Stimulated activated CD4-positive, alpha-beta T cell treated with anti-CD3 and anti-CD28 coated beads, Interleukin-1b, Interleukin-23, amount 100 ng/mL, for 24 hours (primary cell): ENCODE measurements around the gene OXCT1.
"Not testable (repeated sequence)": the region's sequence is repeated elsewhere in the genome, so short reads cannot be mapped to it uniquely, and the experiment has no call there.

ENCODE experiments used
- DNase-seq, 4 experiments: peaks; one replicate each; pipeline ENCODE4 v3.0.0-alpha.2; 2020; ENCODE audit warnings: low read depth in 4 of 4, low spot score in 1 of 4

Gene OXCT1

DNA sequence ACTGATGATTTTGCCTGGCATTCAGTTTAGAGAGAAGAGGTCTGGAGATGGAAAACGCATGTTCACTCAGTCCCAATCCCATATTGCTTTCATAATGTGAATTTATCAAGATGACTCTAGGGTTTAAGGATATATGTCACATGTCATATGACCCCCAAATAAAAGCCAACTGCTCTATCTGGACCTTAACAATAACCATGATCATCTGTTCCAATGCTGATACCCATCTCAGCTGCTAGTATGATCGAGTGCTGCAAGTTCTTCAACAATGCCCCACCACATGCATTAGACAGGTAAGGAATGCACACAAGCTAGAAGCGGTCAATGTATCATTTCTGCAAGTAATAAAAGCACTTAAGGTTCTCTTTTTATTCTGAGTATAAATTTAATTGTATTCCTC lies 91.8 kb downstream of the OXCT1 start:
- no peak for DNase-seq

DNA sequence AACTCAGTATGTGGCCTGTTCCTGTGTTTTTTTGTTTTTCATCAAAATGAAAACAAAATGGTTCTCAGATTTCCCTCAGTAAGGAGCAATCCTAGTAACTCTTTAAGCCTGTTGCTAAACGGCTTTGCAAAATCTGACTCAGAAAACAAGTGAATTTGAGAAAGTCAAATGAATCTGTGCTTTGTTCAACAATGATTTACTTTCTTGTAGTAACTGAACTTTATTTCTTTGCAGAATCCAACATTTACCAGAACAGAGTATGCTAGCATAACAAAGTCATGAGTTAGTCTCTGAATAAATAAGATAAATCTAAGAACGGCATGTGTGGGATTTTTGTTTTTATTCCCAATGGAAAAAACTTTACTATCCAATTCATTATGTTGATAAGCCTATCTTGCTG lies 93.8 kb downstream of the OXCT1 start:
- no peak for DNase-seq

DNA sequence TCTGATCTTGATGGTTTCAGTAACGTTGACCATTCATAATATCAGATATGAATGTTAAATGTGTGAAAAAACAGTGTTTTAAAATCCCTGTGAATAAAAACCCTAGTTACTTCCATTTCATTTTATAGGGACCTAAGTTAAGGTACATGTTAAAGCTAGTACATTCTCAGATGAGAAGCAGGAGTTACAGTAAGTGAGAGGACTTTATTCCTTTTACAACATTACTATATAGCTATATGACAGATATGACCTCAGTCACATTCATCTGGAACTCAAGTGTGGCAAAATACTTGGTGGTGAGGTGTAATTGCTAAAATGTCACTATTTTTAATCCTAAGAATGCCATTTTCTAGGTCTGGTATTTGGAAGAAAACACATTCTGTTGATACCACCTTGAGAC lies 96.4 kb downstream of the OXCT1 start:
- DNase-seq, result no peak

DNA sequence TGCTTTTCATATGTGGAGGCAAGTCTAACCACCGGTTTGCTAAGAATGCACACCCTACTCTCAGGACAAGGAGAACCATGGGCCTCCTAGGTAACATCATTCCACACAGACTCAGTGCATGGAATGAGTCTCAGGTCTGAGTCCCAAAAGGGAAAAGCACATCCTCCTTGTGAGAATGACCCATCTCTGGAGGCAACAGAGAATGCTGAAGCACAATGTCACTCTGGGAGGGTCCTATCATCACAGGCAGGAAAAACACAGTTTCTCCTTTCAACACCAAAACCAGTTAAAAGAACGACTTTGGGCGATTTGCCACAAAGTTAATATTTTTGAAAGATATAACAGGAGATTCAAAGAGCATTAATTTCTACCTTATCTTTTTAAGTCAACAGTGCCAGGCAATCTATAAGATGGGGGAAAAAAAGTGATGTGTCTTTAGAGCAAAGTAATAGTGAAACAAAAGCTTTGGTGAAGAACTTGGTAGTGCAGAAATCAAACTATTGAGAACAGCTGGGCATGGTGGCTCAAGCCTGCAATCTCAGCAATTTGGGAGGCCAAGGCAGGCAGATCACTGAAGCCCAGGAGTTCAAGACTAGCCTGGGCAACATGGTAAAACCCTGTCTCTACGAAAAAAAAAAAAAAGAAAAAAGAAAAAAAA lies 97.3 kb downstream of the OXCT1 start:
- DNase-seq, result no peak

DNA sequence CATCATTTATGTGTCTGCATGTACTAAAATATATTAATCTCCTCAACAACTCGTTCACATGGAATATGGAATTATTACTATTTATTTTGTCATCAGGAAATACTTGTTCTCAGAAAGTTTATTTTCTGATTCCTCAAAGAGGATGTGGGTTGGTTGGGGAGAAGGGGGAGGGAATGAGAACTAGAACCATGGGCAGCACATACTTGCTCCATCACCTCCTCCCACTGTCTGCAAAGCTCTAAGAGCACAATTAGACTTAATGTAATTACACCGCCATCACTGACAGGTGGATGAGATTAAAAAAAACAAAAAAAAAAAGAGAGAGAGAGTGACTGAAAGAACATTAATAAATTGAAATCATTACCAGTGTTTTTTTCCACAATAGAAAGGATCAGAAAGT lies 98.2 kb downstream of the OXCT1 start:
- DNase-seq, result no peak

DNA sequence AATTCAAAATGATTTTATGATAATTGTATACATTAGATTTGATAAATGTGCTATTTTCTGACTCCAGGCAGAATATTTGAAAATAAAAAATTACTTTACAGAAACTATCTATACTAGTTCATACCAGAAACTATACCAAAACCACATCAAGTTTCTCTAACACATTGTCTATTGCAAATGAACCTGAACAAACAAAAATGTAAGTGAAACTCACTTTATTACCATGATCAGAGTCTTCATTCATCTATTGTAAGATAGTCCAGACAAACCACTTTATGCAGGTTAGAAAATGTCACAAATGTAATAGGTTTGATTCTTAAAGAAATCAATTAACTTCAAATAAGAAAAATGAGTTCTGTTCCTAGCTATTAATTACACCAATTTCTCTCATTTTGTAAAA lies 99.4 kb downstream of the OXCT1 start:
- no peak for DNase-seq

DNA sequence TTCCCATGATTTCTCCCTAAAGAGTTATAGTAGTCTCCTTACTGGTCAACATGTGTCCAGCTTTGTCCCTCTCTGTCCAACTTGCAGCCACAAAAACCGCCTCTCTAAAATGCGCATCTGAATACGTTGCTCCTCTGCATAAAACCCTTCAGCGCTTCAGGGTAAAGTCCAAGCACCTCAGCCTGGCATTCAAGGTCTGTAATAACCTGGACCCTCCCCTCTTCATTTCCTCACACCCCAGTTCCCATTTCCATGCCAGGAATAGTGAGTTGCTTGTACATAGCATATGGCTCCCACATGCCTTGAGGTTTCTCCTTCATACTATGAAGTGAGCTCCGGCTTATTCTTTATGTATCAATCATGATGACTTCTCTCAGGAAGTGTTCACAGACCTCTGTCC lies 101.5 kb downstream of the OXCT1 start:
- no peak for DNase-seq

DNA sequence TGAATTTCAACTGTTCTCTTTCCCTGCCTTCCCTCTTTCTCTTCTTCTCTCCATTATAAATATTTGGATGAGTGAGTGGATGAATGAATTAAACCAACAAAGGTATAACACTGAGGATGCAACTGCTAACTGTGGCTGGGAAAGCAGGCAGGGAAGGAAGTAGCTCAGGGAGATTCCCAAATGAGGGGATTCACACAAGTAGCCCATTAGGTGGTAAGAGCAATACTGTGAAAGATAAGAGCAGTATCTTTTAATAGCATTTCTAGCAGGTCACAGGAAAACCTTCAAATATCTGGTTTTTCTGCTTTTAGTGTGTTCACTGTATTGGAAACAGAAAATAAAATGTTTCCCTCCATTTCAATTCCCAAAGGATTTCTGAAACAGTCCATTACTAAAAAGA lies 105.6 kb downstream of the OXCT1 start:
- no peak for DNase-seq

DNA sequence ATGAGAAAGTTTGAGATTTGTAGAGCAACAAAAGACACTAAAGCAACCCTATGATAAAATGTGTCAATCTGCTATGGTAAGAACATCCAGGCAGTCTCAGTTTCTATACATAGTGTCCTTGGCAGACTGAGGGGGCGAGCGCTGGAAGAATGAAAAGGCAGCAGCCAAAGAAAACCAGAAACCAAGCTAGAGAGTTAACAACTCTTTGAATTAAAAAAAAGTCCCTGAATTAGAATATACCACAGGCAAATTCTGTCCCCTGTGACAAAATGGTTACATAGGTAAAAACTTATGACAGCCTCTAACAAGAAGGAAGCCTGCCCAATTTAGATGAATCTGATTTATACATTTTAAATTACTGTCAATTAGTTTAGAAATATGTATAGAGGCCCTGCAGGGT lies 106.7 kb downstream of the OXCT1 start:
- no peak for DNase-seq

DNA sequence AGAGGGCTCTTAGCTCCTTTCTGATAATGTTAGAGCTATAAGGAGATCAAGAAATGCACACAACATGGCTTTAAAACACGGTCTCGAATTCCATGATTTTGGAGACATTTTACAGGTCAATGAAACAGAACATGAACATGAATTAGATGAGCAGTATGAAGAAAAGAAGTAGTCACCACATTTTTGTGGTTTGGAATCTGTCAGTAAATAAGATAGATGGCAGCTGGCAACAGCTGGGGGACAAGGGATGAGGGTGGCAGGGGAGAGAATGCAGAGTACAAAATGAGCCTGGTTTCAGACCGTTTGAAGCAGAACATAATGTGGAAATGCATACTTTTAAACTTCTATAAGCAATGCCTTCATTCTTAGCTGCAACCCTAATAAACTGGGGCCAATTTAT lies 107.1 kb downstream of the OXCT1 start:
- no peak for DNase-seq

DNA sequence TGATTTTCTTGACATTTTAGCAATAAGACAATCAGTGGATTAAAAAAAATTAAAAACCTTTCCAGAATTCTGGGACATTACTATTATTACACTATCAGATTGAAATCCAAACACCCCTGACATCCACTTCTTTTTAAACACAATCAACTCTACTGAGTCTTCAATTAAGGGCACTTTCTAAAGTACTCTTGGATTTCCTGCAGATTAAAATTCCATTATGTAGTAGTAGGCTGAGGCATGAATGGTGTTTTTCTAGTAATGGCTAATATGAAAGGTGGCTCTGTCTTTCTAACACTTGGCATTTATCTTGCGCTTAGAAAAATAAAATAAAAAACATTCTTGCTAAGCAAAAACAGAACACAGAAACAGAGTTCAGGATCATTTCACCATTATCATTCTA lies 107.8 kb downstream of the OXCT1 start:
- DNase-seq, result no peak

DNA sequence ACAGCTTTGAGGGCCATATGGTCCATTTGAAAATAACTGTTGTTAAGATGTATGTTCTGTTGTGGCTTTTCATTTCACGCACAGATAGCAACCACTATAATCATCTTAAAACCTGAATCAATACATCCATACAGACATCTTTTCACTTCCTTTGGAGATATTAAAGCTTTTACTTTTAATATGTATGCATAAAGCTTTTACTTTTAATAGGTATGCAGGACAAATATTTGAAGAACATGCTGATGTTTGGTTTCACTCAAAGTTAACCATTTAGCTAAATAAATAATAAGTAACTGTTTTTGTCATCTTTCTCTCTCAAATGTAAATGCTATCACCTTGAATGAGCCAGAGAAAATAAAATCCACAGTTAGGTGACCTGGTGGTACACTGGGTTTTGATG lies 108.6 kb downstream of the OXCT1 start:
- no peak for DNase-seq

DNA sequence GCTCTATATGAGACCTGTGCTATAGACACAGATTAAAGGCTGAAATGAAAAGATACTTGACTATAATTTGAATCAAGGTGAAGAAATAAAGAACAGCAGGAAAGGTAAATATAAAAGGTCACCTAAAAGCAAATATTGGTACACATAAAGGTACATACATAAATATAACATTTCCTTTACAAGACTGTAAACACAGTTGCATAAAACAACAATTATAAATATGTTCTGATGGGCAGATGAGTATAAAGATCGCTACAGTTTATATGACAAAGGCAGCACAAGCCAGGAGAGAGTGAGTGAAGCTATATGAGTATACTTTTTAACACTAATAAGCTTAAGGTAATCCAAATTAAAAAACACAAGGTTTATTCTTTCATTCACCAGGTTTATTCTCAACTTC lies 114.5 kb downstream of the OXCT1 start:
- DNase-seq, result no peak

DNA sequence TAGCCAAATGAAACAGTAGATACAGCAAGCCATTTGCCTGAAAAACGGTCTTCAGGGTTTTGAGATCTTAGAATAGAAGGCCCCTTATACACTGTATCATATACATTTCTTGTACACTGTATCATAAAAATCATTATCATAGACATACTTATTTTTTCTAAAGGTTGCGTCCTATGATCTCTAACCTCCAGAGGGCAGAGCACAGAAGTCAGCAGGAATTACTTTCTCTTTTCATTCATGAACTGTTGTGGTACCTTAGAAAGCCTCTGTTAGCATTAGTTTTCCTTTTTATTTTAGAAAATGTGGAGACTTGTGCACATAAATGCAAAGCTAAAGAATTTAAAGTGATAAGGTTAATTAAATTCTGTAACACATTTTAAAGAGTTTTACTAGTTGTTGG lies 115.4 kb downstream of the OXCT1 start:
- no peak for DNase-seq

DNA sequence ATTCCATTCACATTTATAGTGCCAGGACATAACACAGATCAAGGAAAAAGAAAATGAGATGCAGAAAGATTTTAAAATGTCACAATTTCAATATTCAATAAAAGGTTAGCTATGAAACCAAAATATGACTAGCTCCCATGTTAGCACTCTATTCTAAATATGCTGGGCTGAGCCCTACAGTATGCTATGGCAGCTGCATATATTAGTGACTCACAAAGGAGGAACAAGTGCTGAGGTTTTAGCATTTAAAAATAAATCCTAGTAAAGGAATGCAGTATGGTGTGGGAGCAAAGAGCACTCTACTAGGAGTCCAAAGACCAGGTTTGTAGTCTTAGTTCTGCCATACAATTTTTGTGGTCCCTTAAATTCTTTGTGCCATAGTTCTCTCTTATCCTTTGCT lies 118.4 kb downstream of the OXCT1 start:
- DNase-seq, result no peak

DNA sequence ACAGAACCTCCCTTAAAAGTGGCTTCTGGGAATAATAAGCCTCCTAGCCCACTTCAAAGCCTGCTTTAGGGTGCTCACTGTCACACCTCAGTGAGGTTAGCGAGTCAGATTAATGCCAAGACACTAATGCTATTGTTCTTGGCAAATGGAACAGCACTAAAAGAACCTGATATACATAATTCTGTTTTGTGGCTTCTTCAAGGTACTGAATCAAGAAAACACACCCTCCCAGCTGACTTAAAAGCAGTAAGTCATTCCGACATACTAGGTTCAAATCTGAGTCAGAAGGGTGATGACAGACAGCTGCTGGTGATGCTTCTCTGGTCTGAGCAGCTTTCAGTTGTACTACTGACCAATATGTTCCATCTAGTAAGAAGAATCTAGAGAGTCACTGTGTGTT lies 121.6 kb downstream of the OXCT1 start:
- DNase-seq, result peak in 1 of 4 experiments; percentile 28

DNA sequence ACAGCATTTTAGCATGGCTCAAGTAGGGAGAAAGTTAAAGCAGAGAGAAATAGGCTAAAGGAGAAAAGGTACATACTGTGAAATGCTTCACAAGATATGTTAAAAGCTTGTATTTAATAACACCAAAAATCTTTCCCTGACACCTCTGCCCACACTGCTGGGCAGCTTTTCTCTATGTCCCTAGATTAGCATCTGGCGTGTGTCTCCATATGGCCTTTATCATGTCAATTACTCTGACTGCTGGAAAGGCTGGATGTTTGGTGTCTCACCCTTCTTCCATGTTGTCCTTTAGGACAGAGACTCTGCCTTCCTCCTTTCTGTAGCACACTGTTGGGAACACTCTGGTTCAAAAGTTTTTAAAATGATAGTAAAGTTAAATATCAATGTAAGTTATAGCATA lies 122.5 kb downstream of the OXCT1 start:
- no peak for DNase-seq

DNA sequence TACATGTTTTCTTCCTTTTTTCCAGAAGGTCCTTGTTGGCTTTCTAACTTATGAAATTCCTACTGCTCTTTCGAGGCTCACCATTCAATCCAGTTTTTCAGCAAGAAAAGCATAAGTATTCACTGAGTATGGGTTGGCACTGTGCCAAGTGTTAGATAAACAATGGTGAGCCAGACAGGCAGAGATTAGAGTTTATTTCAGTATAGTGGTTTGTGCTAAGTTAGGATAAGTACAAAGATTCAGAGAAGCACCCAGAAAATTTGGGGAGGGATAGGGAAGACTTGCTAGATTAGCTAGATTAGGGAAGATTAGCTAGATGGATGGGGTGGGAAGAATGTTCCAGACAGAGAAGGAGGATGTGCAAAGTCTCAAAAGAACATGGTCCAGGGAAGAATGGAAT lies 122.9 kb downstream of the OXCT1 start:
- no peak for DNase-seq

DNA sequence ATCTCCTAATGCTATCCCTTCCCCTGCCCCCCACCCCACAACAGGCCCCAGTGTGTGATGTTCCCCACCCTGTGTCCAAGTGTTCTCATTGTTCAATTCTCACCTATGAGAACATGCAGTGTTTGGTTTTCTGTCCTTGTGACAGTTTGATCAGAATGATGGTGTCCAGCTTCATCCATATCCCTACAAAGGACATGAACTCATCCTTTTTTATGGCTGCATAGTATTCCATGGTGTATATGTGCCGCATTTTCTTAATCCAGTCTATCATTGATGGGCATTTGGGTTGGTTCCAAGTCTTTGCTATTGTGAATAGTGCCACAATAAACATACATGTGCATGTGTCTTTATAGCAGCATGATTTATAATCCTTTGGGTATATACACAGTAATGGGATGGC lies 127.6 kb downstream of the OXCT1 start:
- not testable (repeated sequence) for DNase-seq

DNA sequence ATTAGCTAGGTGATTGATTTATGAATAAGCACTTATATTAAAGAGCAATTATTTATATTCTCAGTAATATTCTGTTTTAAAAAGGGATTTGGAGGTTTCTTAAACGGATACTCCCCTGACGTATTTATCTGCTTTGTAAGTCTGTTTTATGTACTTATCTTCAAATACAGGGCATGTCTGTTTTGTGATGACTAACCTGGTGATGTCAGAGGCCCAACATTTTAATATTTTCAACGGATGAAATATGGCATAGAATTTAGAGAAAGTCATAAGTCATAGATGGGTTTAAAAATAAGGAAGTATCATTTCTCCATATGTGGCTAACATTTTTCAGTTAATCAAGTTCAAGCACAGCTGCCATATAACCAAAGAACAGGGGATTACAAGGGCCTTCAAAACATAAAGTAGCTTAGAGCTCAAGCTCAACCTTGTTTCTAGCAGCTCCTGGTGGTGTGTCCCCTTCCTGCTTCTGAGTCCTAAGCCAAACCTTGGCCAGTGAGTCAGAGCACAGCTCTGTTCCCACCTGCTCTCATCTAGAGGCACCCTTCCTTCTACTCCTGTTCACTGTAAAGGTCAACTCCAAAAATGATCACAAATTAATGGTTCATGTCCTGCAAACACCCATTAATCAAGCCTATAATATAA lies 131.4 kb downstream of the OXCT1 start:
- no peak for DNase-seq

DNA sequence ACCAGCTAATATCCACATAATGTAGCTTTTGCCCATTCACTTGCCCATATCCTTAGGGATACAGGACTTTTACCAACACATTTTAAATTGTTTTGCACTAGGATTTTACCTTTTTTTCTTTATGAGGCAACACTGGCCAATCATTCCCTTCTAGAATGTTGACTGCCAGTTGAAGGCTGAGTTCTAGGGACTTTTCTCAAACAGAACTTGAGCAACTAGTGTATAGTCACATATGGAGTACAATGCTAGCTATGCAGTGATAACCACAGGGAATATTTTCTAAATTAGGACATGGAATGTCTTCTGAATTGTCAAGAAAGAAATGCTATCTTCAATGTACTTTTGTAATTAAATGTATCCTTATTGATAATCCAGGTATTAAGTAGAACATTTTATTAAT lies 133.6 kb downstream of the OXCT1 start:
- DNase-seq, result no peak

DNA sequence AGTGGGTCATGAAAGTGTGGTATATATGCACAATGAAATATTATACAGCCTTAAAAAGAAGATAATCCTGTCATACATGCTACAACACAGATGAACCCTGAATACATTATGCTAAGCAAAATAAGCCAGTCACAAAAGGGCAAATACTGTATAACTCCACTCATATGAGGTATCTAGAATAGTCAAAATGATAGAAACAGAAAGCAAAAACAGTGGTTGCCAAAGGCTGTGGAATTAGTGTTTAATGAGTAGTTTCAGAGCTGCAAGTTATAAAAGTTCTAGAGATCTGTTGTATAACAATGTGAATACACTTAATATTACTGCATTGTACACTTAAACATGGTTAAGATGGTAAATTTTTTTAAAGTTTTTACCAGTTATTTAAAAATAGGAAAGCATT lies 135.0 kb downstream of the OXCT1 start:
- DNase-seq, result no peak

DNA sequence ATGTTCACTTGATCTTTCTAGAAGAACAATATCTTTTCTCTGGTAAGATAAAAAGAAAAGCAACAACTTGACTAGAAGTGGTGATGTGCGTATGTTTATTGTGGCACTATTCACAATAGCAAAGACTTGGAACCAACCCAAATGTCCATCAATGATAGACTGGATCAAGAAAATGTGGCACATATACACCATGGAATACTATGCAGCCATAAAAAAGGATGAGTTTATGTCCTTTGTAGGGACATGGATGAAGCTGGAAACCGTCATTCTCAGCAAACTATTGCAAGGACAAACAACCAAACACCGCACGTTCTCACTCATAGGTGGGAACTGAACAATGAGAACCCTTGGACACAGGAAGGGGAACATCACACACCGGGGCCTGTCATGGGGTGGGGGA lies 140.8 kb downstream of the OXCT1 start:
- not testable (repeated sequence) for DNase-seq
